SK-N-MC (cell line): ENCODE results near the gene TAGAP.

Source experiments
- EZH2 ChIP-seq: fragments of 200-600 bp; sonication (generic); IDR thresholded peaks from one replicate; pipeline ENCODE4 v1.6.1; 2017; ENCODE audit warnings: antibody characterized with exemption
- POLR2AphosphoS5 ChIP-seq: IDR thresholded peaks from 2 replicates; pipeline ENCODE4 v1.6.1; 2012; ENCODE audit warnings: mild to moderate bottlenecking, low read depth, low read length, borderline replicate concordance

DNA sequence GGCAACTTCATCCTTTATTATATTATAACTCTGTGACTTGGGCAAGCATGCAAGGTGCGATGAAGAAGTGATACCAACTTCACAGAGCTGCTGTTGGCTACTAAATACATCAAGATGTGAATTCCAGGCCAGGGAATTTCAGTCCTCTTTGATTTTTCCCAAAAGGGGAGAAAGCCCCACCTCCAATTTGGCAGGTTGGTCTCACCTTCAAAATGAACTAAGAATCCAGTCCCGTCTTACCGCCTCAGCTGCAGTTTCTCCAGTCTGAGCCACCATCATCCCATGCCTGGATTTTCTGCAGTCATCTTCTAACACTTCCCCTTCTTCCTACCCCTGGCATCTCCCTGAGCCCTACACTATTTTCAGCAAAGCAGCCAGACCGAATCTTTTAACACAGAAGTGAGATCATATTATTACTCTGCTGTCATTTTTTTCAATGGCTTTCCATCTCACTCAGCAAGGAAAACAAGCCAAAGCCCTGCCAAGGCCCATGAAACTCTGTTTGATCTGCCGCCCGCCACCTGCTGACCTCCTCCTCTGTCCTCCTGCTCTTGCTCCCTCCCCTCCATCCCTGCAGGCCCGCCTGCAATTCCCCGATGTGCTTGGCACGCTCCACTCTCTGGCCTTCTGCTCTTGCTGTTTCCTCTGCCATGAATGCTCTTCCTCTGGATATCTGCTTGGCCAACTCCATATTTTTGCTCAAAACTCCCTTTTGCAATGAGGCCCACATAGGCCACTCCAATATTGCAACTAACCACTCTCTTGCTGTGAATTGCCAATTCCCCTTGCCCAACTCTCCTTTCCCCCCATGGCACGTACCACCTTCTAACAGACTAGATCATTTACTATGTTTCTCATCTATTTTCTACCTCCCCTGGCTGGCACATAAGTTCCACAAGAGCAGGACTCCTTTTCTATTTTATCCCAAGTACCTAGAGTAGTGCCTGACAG lies 46.0 kb upstream of the TAGAP start:
- TF ChIP-seq POLR2AphosphoS5 (no peak), EZH2 (no peak)
